K562 (cell line): Measurements from ENCODE around the gene MYO1F. TPM values are rescaled to one million over a fixed set of nuclear protein-coding genes. Genes with fewer than 3 reads are reported as not detected.

Source experiments
- ATAC-seq: fragments of 200-7000 bp; cut with Tn5 transposase; 3 replicates; pipeline ENCODE4 v1.9.1; 2020; ENCODE audit warnings: moderate library complexity
- BruUV-seq: library from RNA; stranded (reverse); fragments of 400-500 nt; replicated peaks from 2 replicates; lab custom pipeline; 2021; lab: Mats Ljungman, UMichigan
- CTCF ChIA-PET: fragments of 300-600 bp; formaldehyde crosslinking; extraction: SDS; loops from one replicate; lab custom pipeline; 2021; ENCODE audit warnings: low intra/inter-chr PET ratio; lab: Yijun Ruan, JAX
- POLR2A ChIA-PET: fragments of 300-600, 350-650 bp; sonication (Branson Sonifier 250); formaldehyde crosslinking; extraction: SDS; loops from one replicate; lab custom pipeline; 2021; ENCODE audit warnings: antibody characterized with exemption, inconsistent platforms; lab: Yijun Ruan, JAX
- DNase-seq, 4 experiments: peaks; one replicate each; pipeline versions ENCODE4 v3.0.0 to v3.0.0-alpha.2; 2011 to 2018; ENCODE audit warnings: low spot score in 3 of 4, mixed read lengths in 3 of 4; ENCODE audit errors: extremely low read depth in 1 of 4
- FAIRE-seq: peaks from 2 replicates; lab custom pipeline; 2011; peaks lifted over from hg19 to GRCh38; lab: Jason Lieb, UNC
- H2AFZ ChIP-seq: 2 replicates; pipeline ENCODE4 v1.6.0; 2011; ENCODE audit warnings: low read depth, low read length, control low read depth, inconsistent platforms
- H3K27ac ChIP-seq: fragments of 200-600 bp; 3 replicates; pipeline ENCODE4 v1.8.0; 2011; ENCODE audit warnings: low read depth, mild to moderate bottlenecking, control low read depth, inconsistent platforms, low read length, moderate library complexity, mixed read lengths; ENCODE audit errors: extremely low read depth
- H3K27me3 ChIP-seq, 2 experiments: fragments of 300-600 bp in 1 of 2; 2 replicates in 1 of 2; 3 replicates in 1 of 2; pipeline versions ENCODE4 v1.6.0 to v1.8.0; 2011; ENCODE audit warnings: inconsistent platforms in 2 of 2, low read length in 2 of 2, mild to moderate bottlenecking in 1 of 2, mixed read lengths in 1 of 2, moderate library complexity in 1 of 2; ENCODE audit not compliant: control insufficient read depth in 2 of 2, insufficient read depth in 2 of 2
- H3K36me3 ChIP-seq: fragments of 300-600 bp; 3 replicates; pipeline ENCODE4 v1.8.0; 2011; ENCODE audit warnings: mild to moderate bottlenecking, low read length, inconsistent platforms; ENCODE audit not compliant: control insufficient read depth, insufficient read depth
- H3K4me1 ChIP-seq, 2 experiments: fragments of 200-600 bp in 1 of 2; replicated peaks in 1 of 2; 2 replicates in 1 of 2; 3 replicates in 1 of 2; pipeline versions ENCODE4 v1.5.1 to v1.8.0; 2011; ENCODE audit warnings: inconsistent platforms in 2 of 2, low read length in 2 of 2, mild to moderate bottlenecking in 1 of 2, mixed read lengths in 1 of 2, moderate library complexity in 1 of 2; ENCODE audit not compliant: control insufficient read depth in 2 of 2, insufficient read depth in 2 of 2
- H3K4me2 ChIP-seq: 2 replicates; pipeline ENCODE4 v1.6.1; 2011; ENCODE audit warnings: low read length, control low read depth, inconsistent platforms, mixed read lengths; ENCODE audit not compliant: insufficient read depth
- H3K4me3 ChIP-seq: fragments of 200-600 bp; sonication (generic), shearing (Covaris generic); 2 replicates; pipeline ENCODE4 v1.5.1; 2016; ENCODE audit warnings: control low read depth, inconsistent platforms
- H3K79me2 ChIP-seq: fragments of 200-600 bp; 3 replicates; pipeline ENCODE4 v1.8.0; 2011; ENCODE audit warnings: low read length, inconsistent platforms; ENCODE audit not compliant: control insufficient read depth, insufficient read depth
- H3K9ac ChIP-seq, 2 experiments: 2 replicates each; pipeline versions ENCODE4 v1.6.0 to v1.6.1; 2011; ENCODE audit warnings: low read depth in 2 of 2, low read length in 2 of 2, control low read depth in 1 of 2, inconsistent platforms in 1 of 2, mild to moderate bottlenecking in 1 of 2, mixed read lengths in 1 of 2; ENCODE audit not compliant: insufficient read depth in 1 of 2
- H3K9me1 ChIP-seq: one replicate; pipeline ENCODE4 v1.6.0; 2011; ENCODE audit warnings: inconsistent platforms, mild to moderate bottlenecking, low read length, moderate library complexity; ENCODE audit not compliant: control insufficient read depth, insufficient read depth
- H3K9me3 ChIP-seq: replicated peaks from 2 replicates; pipeline ENCODE4 v1.5.1; 2011; ENCODE audit warnings: low read depth, low read length, inconsistent platforms; ENCODE audit not compliant: control insufficient read depth, insufficient read depth
- H4K20me1 ChIP-seq: replicated peaks from 2 replicates; pipeline ENCODE4 v1.6.1; 2011; ENCODE audit warnings: low read length, inconsistent platforms, mixed read lengths; ENCODE audit not compliant: control insufficient read depth, insufficient read depth
- ATF7 ChIP-seq: fragments of 450-650 bp; IDR thresholded peaks from 2 replicates; pipeline ENCODE4 v1.7.1; 2014; ENCODE audit warnings: mild to moderate bottlenecking, moderate library complexity
- BHLHE40 ChIP-seq: IDR thresholded peaks from 2 replicates; pipeline ENCODE4 v1.6.1; 2011; ENCODE audit warnings: low read length, improper control_type of control experiment
- CBX1 ChIP-seq: sonication (generic); IDR thresholded peaks from 2 replicates; pipeline ENCODE4 v1.6.1; 2016; ENCODE audit warnings: antibody characterized with exemption, low read depth, mild to moderate bottlenecking
- DPF2 ChIP-seq: fragments of 450-650 bp; IDR thresholded peaks from 2 replicates; pipeline ENCODE4 v1.6.1; 2016
- EGR1 ChIP-seq: fragments of 450-650 bp; conservative IDR thresholded peaks from 2 replicates; pipeline ENCODE4 v1.6.1; 2017; ENCODE audit warnings: mild to moderate bottlenecking
- MBD2 ChIP-seq: sonication (generic); IDR thresholded peaks from 2 replicates; pipeline ENCODE4 v1.6.1; 2016; ENCODE audit warnings: low read depth, borderline replicate concordance
- NONO ChIP-seq, 2 experiments: fragments of 200-400 bp in 1 of 2; fragments of 450-650 bp in 1 of 2; formaldehyde crosslinking in 1 of 2; IDR thresholded peaks; 2 replicates each; pipeline ENCODE4 v1.6.1; 2017; ENCODE audit warnings: low read depth in 2 of 2, mild to moderate bottlenecking in 2 of 2, moderate library complexity in 2 of 2, low read length in 1 of 2
- POLR2A ChIP-seq: fragments of 450-650 bp; conservative IDR thresholded peaks from 2 replicates; pipeline ENCODE4 v1.6.1; 2016
- PURB ChIP-seq: sonication (generic); formaldehyde crosslinking; IDR thresholded peaks from 2 replicates; pipeline ENCODE4 v1.9.0; 2021; ENCODE audit warnings: low read depth, mild to moderate bottlenecking, missing genetic modification reagents
- RNF2 ChIP-seq: sonication (generic); IDR thresholded peaks from 2 replicates; pipeline ENCODE4 v1.6.1; 2016
- RREB1 ChIP-seq: fragments of 250-450 bp; sonication (Bioruptor Pico); IDR thresholded peaks from 2 replicates; pipeline ENCODE4 v1.4.0; 2020
- TGIF2 ChIP-seq: sonication (generic); formaldehyde crosslinking; IDR thresholded peaks from 2 replicates; pipeline ENCODE4 v1.8.1; 2022; ENCODE audit warnings: mild to moderate bottlenecking, missing genetic modification reagents, moderate library complexity
- TSHZ1 ChIP-seq: fragments of 250-450 bp; sonication (Bioruptor Pico); IDR thresholded peaks from 2 replicates; pipeline ENCODE4 v1.4.0; 2020; ENCODE audit warnings: mild to moderate bottlenecking, moderate library complexity
- ZNF696 ChIP-seq: fragments of 250-450 bp; sonication (Bioruptor Pico); conservative IDR thresholded peaks from 2 replicates; pipeline ENCODE4 v1.4.0; 2020; ENCODE audit warnings: mild to moderate bottlenecking, moderate library complexity
- ZNF785 ChIP-seq: fragments of 250-450 bp; sonication (Bioruptor Pico); IDR thresholded peaks from 2 replicates; pipeline ENCODE4 v1.4.0; 2020; ENCODE audit warnings: mild to moderate bottlenecking
- WGBS: fragments of 100-300 bp; shearing (Covaris generic); methylation state at CpG from one replicate; pipeline ENCODE4 v1.1.6; 2016; ENCODE audit warnings: low coverage, mixed read lengths; ENCODE audit not compliant: insufficient coverage; ENCODE audit errors: missing lambda C conversion rate; 5-methylcytosine and 5-hydroxymethylcytosine counted together
- in situ Hi-C: fragments of 300-500 bp; cut with MboI; formaldehyde crosslinking; loops from 4 replicates; pipeline ENCODE4 v1.15.0; 2018; ENCODE audit warnings: inconsistent platforms, mixed read lengths
- intact Hi-C: fragments of 100-400 bp; cut with micrococcal nuclease; formaldehyde crosslinking; loops from 2 replicates; pipeline ENCODE4 v1.14.2; 2022
- polyA plus RNA-seq, 8 experiments: library from polyadenylated mRNA; depleted of rRNA in 4 of 8; stranded (reverse) in 5 of 8; unstranded in 3 of 8; fragments of >200 nt; fragmentation: Nextera tagmentation in 2 of 8; fragmentation: Illumina TruSeq in 1 of 8; extraction: Ambion mirVana in 2 of 8; extraction: Trizol in 1 of 8; gene quantifications; 2 replicates each; pipeline versions ENCODE4 v1.2.1 to v1.2.3, GENCODE V29; 2011 to 2014; ENCODE audit warnings: inconsistent platforms in 1 of 8, missing spikeins in 1 of 8
- total RNA-seq, 7 experiments: library from RNA; depleted of rRNA in 6 of 7; stranded (reverse); fragments of >200 nt in 6 of 7; fragmentation: Illumina TruSeq in 2 of 7; extraction: Trizol in 2 of 7; gene quantifications; 2 replicates each; pipeline versions ENCODE4 v1.2.1 to v1.2.3, GENCODE V29; 2011 to 2021; ENCODE audit warnings: low replicate concordance in 1 of 7

Gene MYO1F
- total and polyA plus RNA-seq, 9 of the 15 experiments (the other 6 are each of a cell fraction or from before 2014, with no cell fraction given) = 0.78 to 9.4 (median 4.3) TPM

GRCh38 chr19:8569066-8569771, 8.0 kb downstream of the MYO1F start:
- Histone ChIP-seq H2AFZ (no peak overlapping the region), H3K9me1 (no peaks in the 10 kb centered on the region), H3K27ac (peak overlapping the region; percentile 63; the same call in 2 of the 3 replicates), H3K27me3 (peaks cover 0 to 16% of the 10 kb centered on the region in 2 experiments; a peak in 2 of 5 replicates), H3K4me1 (peaks cover 20 to 24% of the 10 kb centered on the region in 2 experiments), H3K4me2 (peak overlapping the region; percentile 6; the same call in 1 of the 2 replicates), H3K36me3 (no peaks in the 10 kb centered on the region), H3K9me3 (no peaks in the 10 kb centered on the region), H4K20me1 (no peaks in the 10 kb centered on the region), H3K79me2 (no peaks in the 10 kb centered on the region), H3K4me3 (no peak overlapping the region), H3K9ac (peak overlapping the region in 1 of 2 experiments; percentile 63; a peak in 2 of 4 replicates)
- ATAC-seq (peak; percentile 88), DNase-seq (peak; percentile 76 to 83 (median 80)), FAIRE-seq (peak; percentile 91)
- intact Hi-C loops (no loop called here), in situ Hi-C loops (no loop called here)
- WGBS = 24% methylated on average over 5 of the region's 5 CpGs
- CTCF ChIA-PET = no interaction called here
- BruUV-seq = no TSS peak
- POLR2A ChIA-PET = interaction anchor here (0.8 to 1.4 kb wide), 2 partner anchors 9 to 11 kb away, joined by 3 to 4 read pairs; partner anchors contain the start of gene MYO1F
- TF ChIP-seq NONO (IDR thresholded peaks at IDR 0.05; ENCODE audit: low read depth in 2 of 2, low read length in 1 of 2) = no peak
- no peak for TF ChIP-seq TSHZ1 (CRISPR knock-in tag)
- TF ChIP-seq ZNF785 = no peak
- no peak for TF ChIP-seq PURB (CRISPR knock-in tag)
- no peak for TF ChIP-seq ZNF696 (CRISPR knock-in tag)
- peak; percentile 21; the same call in 1 of the 2 replicates for TF ChIP-seq MBD2
- peak; percentile 96 for TF ChIP-seq RNF2
- no peak for TF ChIP-seq RREB1 (CRISPR knock-in tag)
- no peak for TF ChIP-seq POLR2A
- peak; percentile 72; the same call in 1 of the 2 replicates for TF ChIP-seq ATF7
- peak; percentile 64 for TF ChIP-seq EGR1
- TF ChIP-seq DPF2 = peak; percentile 84
- TF ChIP-seq CBX1 = peak; percentile 68
- peak; percentile 29; the same call in 1 of the 2 replicates for TF ChIP-seq BHLHE40
- no peak for TF ChIP-seq TGIF2 (CRISPR knock-in tag)
